RPMI8226 (cell line): ENCODE measurements around the gene PRR22.
"Not testable (repeated sequence)": the region's sequence is repeated elsewhere in the genome, so short reads cannot be mapped to it uniquely, and the experiment has no call there.

Experiments used
- DNase-seq: peaks from one replicate; pipeline ENCODE4 v3.0.0-alpha.2; 2015

Gene PRR22

DNA sequence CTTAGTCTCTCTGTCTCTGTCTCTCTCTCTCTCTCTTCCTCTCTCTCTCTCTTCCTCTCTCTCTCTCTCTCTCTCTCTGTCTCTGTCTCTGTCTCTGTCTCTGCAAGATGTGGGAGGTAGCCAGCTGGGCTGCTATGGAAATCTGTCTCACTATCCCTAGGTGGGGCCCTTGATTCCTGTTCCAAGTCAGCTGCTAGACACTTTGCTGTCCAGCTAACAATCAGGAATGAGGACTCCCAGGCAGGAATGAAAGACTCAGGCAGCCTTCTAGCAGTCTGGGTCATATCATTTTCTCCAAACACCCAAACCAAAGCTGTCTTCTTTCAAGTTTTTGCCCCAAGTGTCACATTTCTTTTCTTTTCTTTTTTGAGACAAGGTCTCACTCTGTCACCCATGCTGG is 40.9 kb downstream of the PRR22 start:
- no peak for DNase-seq

DNA sequence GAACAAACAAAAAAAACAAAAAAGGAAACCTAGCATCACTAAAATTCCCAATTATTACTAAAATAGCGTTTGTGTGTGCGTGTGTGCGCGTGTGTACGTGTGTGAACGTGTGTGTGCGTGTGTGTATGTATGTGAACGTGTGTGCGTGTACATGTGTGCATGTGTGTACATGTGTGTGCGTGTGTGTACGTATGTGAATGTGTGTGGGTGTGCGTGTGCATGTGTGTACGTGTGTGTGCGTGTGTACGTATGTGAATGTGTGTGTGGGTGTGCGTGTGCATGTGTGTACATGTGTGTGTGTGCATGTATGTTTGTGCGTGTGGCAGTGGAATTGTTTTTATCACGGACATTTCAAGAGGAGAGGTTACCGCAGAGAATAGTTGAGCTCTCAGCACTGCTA is 42.5 kb downstream of the PRR22 start:
- DNase-seq, result no peak

DNA sequence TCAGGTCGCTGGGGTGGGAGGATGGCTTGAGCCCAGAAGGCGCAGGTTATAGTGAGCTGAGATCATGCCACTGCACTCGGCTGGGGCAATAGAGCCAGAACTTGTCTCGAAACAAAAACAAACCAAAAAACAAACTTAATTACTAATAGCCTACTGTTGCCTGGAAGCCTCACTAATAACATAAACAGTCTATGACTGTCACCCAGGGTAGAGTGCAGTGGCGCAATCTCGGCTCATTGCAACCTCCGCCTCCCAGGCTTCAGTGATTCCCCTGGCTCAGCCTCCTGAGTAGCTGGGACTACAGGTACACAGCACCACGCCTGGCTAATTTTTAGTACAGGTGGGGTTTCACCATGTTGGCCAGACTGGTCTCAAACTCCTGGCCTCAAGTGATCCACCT is 46.1 kb downstream of the PRR22 start:
- no peak for DNase-seq

DNA sequence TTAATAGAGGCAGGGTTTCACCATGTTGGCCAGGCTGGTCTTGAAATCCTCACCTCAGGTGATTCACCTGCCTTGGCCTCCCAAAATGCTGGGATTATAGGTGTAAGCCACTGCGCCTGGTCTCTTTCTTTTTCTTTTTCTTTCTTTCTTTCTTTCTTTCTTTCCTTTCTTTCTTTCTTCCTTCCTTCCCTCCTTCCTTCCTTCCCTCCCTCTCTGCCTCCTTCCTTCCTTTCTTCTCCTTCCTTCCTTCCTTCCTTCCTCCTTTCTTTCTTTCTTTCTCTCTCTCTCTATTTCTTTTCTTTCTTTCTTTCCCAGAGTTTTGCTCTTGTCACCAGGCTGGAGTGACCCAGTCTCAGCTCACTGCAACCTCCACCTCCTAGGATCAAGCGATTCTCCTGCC is 51.4 kb downstream of the PRR22 start:
- DNase-seq, result not testable (repeated sequence)
